GM06990 (cell line): ENCODE results near the gene HNRNPAB.
A peak's percentile ranks its signal among the peaks of the same experiment; 100 is the strongest.

ENCODE experiments used
- DNase-seq: peaks from one replicate; pipeline ENCODE4 v3.0.0-alpha.2; 2011; ENCODE audit not compliant: insufficient read length; ENCODE audit errors: extremely low read depth
- H3K27me3 ChIP-seq: replicated peaks from 2 replicates; pipeline ENCODE4 v1.6.0; 2011; ENCODE audit warnings: low read length; ENCODE audit not compliant: control insufficient read depth, insufficient read depth
- H3K36me3 ChIP-seq: 2 replicates; pipeline ENCODE4 v1.5.1; 2011; ENCODE audit warnings: low read length; ENCODE audit not compliant: control insufficient read depth, insufficient read depth
- H3K4me3 ChIP-seq: replicated peaks from 2 replicates; pipeline ENCODE4 v1.5.1; 2011; ENCODE audit warnings: low read depth, mild to moderate bottlenecking, control low read depth, low read length
- CTCF ChIP-seq: IDR thresholded peaks from 2 replicates; pipeline ENCODE4 v1.5.1; 2011; ENCODE audit warnings: low read length, control low read depth, mild to moderate bottlenecking, inconsistent platforms; ENCODE audit not compliant: insufficient read depth, poor library complexity, severe bottlenecking

Gene HNRNPAB

GRCh38 chr5:178204182-178204934 lies at the start of gene HNRNPAB:
Gene HNRNPAB (plus strand): TSS chr5:178204533. CDS start chr5:178204838, 305 bp downstream.
- DNase-seq: peak; percentile 95
- Histone ChIP-seq H3K4me3 (peak within 1 kb of the TSS; percentile 65), H3K27me3 (no peaks in the 10 kb centered on the region), H3K36me3 (peaks cover 28% of the 10 kb centered on the region)
- TF ChIP-seq CTCF: no peak

GRCh38 chr5:178155065-178155464 lies 49.3 kb upstream of the HNRNPAB start:
- no peak overlapping the region for H3K4me3 ChIP-seq
- no peak for TF ChIP-seq CTCF

DNA sequence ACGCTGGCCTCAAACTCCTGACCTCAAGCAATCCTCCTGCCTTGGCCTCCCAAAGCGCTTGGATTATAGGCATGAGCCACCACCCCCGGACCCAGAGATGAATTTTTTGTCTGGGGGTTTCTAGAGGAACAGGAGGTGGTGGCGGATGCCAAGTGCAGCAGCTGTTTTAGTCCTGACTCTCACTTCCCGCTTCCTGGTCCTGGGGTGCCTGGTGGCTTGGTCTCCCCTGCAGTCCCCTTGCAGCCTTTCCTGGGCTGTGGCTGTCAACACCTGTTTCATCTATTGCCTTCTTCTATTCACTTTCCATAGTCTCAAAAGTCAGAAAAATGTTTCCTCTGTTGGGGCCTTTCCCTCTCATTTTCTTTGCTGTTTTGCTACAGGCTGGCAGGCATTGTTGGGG lies 44.2 kb upstream of the HNRNPAB start:
- DNase-seq: no peak
- no peak for TF ChIP-seq CTCF

More at GRCh38 chr5:178155065-178155464, 49.3 kb upstream of the HNRNPAB start:
- no peak for DNase-seq
- Histone ChIP-seq H3K27me3 (no peaks in the 10 kb centered on the region), H3K36me3 (peaks cover 6% of the 10 kb centered on the region)

GRCh38 chr5:178162481-178162880 lies 41.9 kb upstream of the HNRNPAB start:
- H3K27me3 ChIP-seq: no peaks in the 10 kb centered on the region
- DNase-seq: no peak
- TF ChIP-seq CTCF: no peak
- no peaks in the 10 kb centered on the region for H3K36me3 ChIP-seq
- no peak overlapping the region for H3K4me3 ChIP-seq

More for the DNA sequence above, 44.2 kb upstream of the HNRNPAB start:
- Histone ChIP-seq H3K27me3 (no peaks in the 10 kb centered on the region), H3K4me3 (no peak overlapping the region), H3K36me3 (no peaks in the 10 kb centered on the region)

- peak; percentile 99 for TF ChIP-seq CTCF
- Histone ChIP-seq H3K4me3 (no peak overlapping the region), H3K27me3 (no peaks in the 10 kb centered on the region)
Observed at GRCh38 chr5:178163772-178164735, 40.3 kb upstream of the HNRNPAB start.

More at GRCh38 chr5:178163772-178164735, 40.3 kb upstream of the HNRNPAB start:
- H3K36me3 ChIP-seq: no peaks in the 10 kb centered on the region
- peak; percentile 85 for DNase-seq
